GM18873 (cell line): ENCODE results near the gene PTPN1.
"Not testable (repeated sequence)": the region's sequence is repeated elsewhere in the genome, so short reads cannot be mapped to it uniquely, and the experiment has no call there.

ENCODE experiments used
- ATAC-seq: cut with Tn5 transposase; IDR thresholded peaks from one replicate; pipeline ENCODE4 v1.9.1; 2021; ENCODE audit warnings: mild to moderate bottlenecking, moderate library complexity, moderate number of reproducible peaks; ENCODE audit not compliant: unreplicated experiment, low FRiP score

PTPN1 gene

GRCh38 chr20:50602432-50603088 is 92.4 kb downstream of the PTPN1 start:
- ATAC-seq, result no peak

GRCh38 chr20:50604451-50604850 is 94.3 kb downstream of the PTPN1 start:
- no peak for ATAC-seq

GRCh38 chr20:50605136-50605535 is 95.0 kb downstream of the PTPN1 start:
- no peak for ATAC-seq

GRCh38 chr20:50607436-50607835 is 97.3 kb downstream of the PTPN1 start:
- no peak for ATAC-seq

- no peak for ATAC-seq
Measured at GRCh38 chr20:50607850-50608749, 97.9 kb downstream of the PTPN1 start.

GRCh38 chr20:50608750-50609104 is 98.5 kb downstream of the PTPN1 start:
- no peak for ATAC-seq

- ATAC-seq, result no peak
Measured at GRCh38 chr20:50609438-50609989, 99.3 kb downstream of the PTPN1 start.

GRCh38 chr20:50610212-50610718 is 100.1 kb downstream of the PTPN1 start:
- no peak for ATAC-seq

GRCh38 chr20:50611128-50611810 is 101.1 kb downstream of the PTPN1 start:
- ATAC-seq, result no peak

GRCh38 chr20:50613438-50614169 is 103.4 kb downstream of the PTPN1 start:
- ATAC-seq, result no peak

GRCh38 chr20:50615407-50615806 is 105.2 kb downstream of the PTPN1 start:
- ATAC-seq, result no peak

GRCh38 chr20:50617022-50617421 is 106.8 kb downstream of the PTPN1 start:
- ATAC-seq, result no peak

- no peak for ATAC-seq
Measured at GRCh38 chr20:50618537-50618936, 108.4 kb downstream of the PTPN1 start.

GRCh38 chr20:50620459-50620858 is 110.3 kb downstream of the PTPN1 start:
- ATAC-seq, result not testable (repeated sequence)

GRCh38 chr20:50621068-50621665 is 111.0 kb downstream of the PTPN1 start:
- ATAC-seq, result no peak

- no peak for ATAC-seq
Measured at GRCh38 chr20:50624351-50625016, 114.3 kb downstream of the PTPN1 start.

- no peak for ATAC-seq
Measured at GRCh38 chr20:50625986-50626677, 115.9 kb downstream of the PTPN1 start.

- ATAC-seq, result no peak
Measured at GRCh38 chr20:50627747-50628146, 117.6 kb downstream of the PTPN1 start.

- no peak for ATAC-seq
Measured at GRCh38 chr20:50628332-50628731, 118.1 kb downstream of the PTPN1 start.
